ENCODE measurements around the gene GAGE12J. TPM values are rescaled to one million over a fixed set of nuclear protein-coding genes. Genes with fewer than 3 reads are reported as not detected.
"Not testable (repeated sequence)": the region's sequence is repeated elsewhere in the genome, so short reads cannot be mapped to it uniquely, and the experiment has no call there.

The GAGE12J gene
- total RNA-seq, 6 experiments from 2014 or later, result not detected

GRCh38 chrX:49312176-49312575, 9.7 kb upstream of the GAGE12J start:
- peaks cover 8% of the 10 kb centered on the region for H3K27me3 Mint-ChIP-seq (ENCODE audit: insufficient read depth)
- TF ChIP-seq CTCF (IDR thresholded peaks at IDR 0.05), result no peak
- no peak overlapping the region for H3K4me3 Mint-ChIP-seq
- no peaks in the 10 kb centered on the region for H3K36me3 Mint-ChIP-seq (ENCODE audit: low read depth)
- no peak overlapping the region for H3K27ac Mint-ChIP-seq
- H3K9me3 Mint-ChIP-seq, result no peaks in the 10 kb centered on the region
- no peak for DNase-seq
- peaks cover 21% of the 10 kb centered on the region for H3K4me1 Mint-ChIP-seq (ENCODE audit: low read depth)

- Mint-ChIP-seq H3K27ac (no peak overlapping the region), H3K36me3 (ENCODE audit: low read depth) (no peaks in the 10 kb centered on the region), H3K9me3 (no peaks in the 10 kb centered on the region), H3K4me1 (ENCODE audit: low read depth) (no peaks in the 10 kb centered on the region), H3K27me3 (ENCODE audit: insufficient read depth) (peaks cover 5% of the 10 kb centered on the region; the same call in 1 of the 2 replicates), H3K4me3 (no peak overlapping the region)
- DNase-seq, result no peak
- TF ChIP-seq CTCF (IDR thresholded peaks at IDR 0.05), result no peak
Measured at GRCh38 chrX:49316085-49316484, 5.8 kb upstream of the GAGE12J start.

- not testable (repeated sequence) for H3K27ac Mint-ChIP-seq; DNase-seq; H3K36me3 Mint-ChIP-seq (ENCODE audit: low read depth)
Measured at GRCh38 chrX:49322266-49322665, 429 bp downstream of the GAGE12J start.

GRCh38 chrX:49323735-49324134, 1.9 kb downstream of the GAGE12J start:
- not testable (repeated sequence) for H3K27me3 Mint-ChIP-seq (ENCODE audit: insufficient read depth); DNase-seq; H3K4me1 Mint-ChIP-seq (ENCODE audit: low read depth); H3K4me3 Mint-ChIP-seq; H3K9me3 Mint-ChIP-seq; H3K27ac Mint-ChIP-seq; H3K36me3 Mint-ChIP-seq (ENCODE audit: low read depth)

More at GRCh38 chrX:49322266-49322665, 429 bp downstream of the GAGE12J start:
- H3K27me3 Mint-ChIP-seq (ENCODE audit: insufficient read depth); H3K4me3 Mint-ChIP-seq; H3K9me3 Mint-ChIP-seq; H3K4me1 Mint-ChIP-seq (ENCODE audit: low read depth): not testable (repeated sequence)

- H3K27ac Mint-ChIP-seq; H3K4me3 Mint-ChIP-seq; H3K36me3 Mint-ChIP-seq (ENCODE audit: low read depth); H3K4me1 Mint-ChIP-seq (ENCODE audit: low read depth); H3K27me3 Mint-ChIP-seq (ENCODE audit: insufficient read depth); DNase-seq; H3K9me3 Mint-ChIP-seq: not testable (repeated sequence)
Measured at GRCh38 chrX:49330421-49330820, 8.6 kb downstream of the GAGE12J start.

GRCh38 chrX:49331282-49331681, 9.4 kb downstream of the GAGE12J start, which contains the start of gene GAGE13:
Gene GAGE13 (plus strand): TSS chrX:49331582. CDS start chrX:49332738, 1,156 bp downstream.
- not testable (repeated sequence) for H3K4me1 Mint-ChIP-seq (ENCODE audit: low read depth)

GRCh38 chrX:49331841-49332240, 10.0 kb downstream of the GAGE12J start:
- H3K4me1 Mint-ChIP-seq (ENCODE audit: low read depth); H3K4me3 Mint-ChIP-seq; H3K9me3 Mint-ChIP-seq; H3K36me3 Mint-ChIP-seq (ENCODE audit: low read depth); H3K27ac Mint-ChIP-seq; H3K27me3 Mint-ChIP-seq (ENCODE audit: insufficient read depth); DNase-seq: not testable (repeated sequence)

More at GRCh38 chrX:49331282-49331681, 9.4 kb downstream of the GAGE12J start, which contains the start of gene GAGE13:
- DNase-seq; H3K36me3 Mint-ChIP-seq (ENCODE audit: low read depth); H3K4me3 Mint-ChIP-seq; H3K27me3 Mint-ChIP-seq (ENCODE audit: insufficient read depth); H3K27ac Mint-ChIP-seq; H3K9me3 Mint-ChIP-seq: not testable (repeated sequence)

- H3K27me3 Mint-ChIP-seq (ENCODE audit: insufficient read depth); H3K4me1 Mint-ChIP-seq (ENCODE audit: low read depth); H3K4me3 Mint-ChIP-seq; H3K9me3 Mint-ChIP-seq; H3K27ac Mint-ChIP-seq; DNase-seq; H3K36me3 Mint-ChIP-seq (ENCODE audit: low read depth): not testable (repeated sequence)
Measured at GRCh38 chrX:49341449-49341848, 19.6 kb downstream of the GAGE12J start.

GRCh38 chrX:49344496-49345175, 22.8 kb downstream of the GAGE12J start:
- H3K27ac Mint-ChIP-seq; H3K9me3 Mint-ChIP-seq; H3K4me1 Mint-ChIP-seq (ENCODE audit: low read depth); DNase-seq; H3K36me3 Mint-ChIP-seq (ENCODE audit: low read depth); H3K4me3 Mint-ChIP-seq; H3K27me3 Mint-ChIP-seq (ENCODE audit: insufficient read depth): not testable (repeated sequence)

- DNase-seq; H3K9me3 Mint-ChIP-seq; H3K27ac Mint-ChIP-seq; H3K4me3 Mint-ChIP-seq; H3K4me1 Mint-ChIP-seq (ENCODE audit: low read depth); H3K27me3 Mint-ChIP-seq (ENCODE audit: insufficient read depth); H3K36me3 Mint-ChIP-seq (ENCODE audit: low read depth): not testable (repeated sequence)
Measured at GRCh38 chrX:49345402-49345801, 23.6 kb downstream of the GAGE12J start.

- not testable (repeated sequence) for H3K4me1 Mint-ChIP-seq (ENCODE audit: low read depth); H3K27ac Mint-ChIP-seq; DNase-seq; H3K27me3 Mint-ChIP-seq (ENCODE audit: insufficient read depth); H3K4me3 Mint-ChIP-seq; H3K36me3 Mint-ChIP-seq (ENCODE audit: low read depth); H3K9me3 Mint-ChIP-seq
Measured at GRCh38 chrX:49346150-49346549, 24.3 kb downstream of the GAGE12J start.
